Colonic mucosa (tissue), 4 donors: ENCODE results near the gene ACAA1. TPM values are rescaled to one million over a fixed set of nuclear protein-coding genes. Genes with fewer than 3 reads are reported as not detected.
"Not testable (repeated sequence)": the region's sequence is repeated elsewhere in the genome, so short reads cannot be mapped to it uniquely, and the experiment has no call there.

ENCODE experiments used
- DNase-seq: peaks from one replicate; pipeline ENCODE4 v3.0.0-alpha.2; 2020
- H3K27ac ChIP-seq: fragments of 200-600 bp; one replicate; pipeline ENCODE4 v1.8.0; 2021
- H3K27me3 ChIP-seq: fragments of 200-600 bp; one replicate; pipeline ENCODE4 v1.8.0; 2021
- H3K36me3 ChIP-seq: fragments of 200-600 bp; one replicate; pipeline ENCODE4 v1.8.0; 2021
- H3K4me1 ChIP-seq: fragments of 200-600 bp; one replicate; pipeline ENCODE4 v1.8.0; 2021; ENCODE audit warnings: mild to moderate bottlenecking
- H3K4me3 ChIP-seq: fragments of 200-600 bp; one replicate; pipeline ENCODE4 v1.8.0; 2021
- H3K9ac ChIP-seq, 2 donors: one replicate each; pipeline ENCODE4 v1.7.0; 2013; ENCODE audit warnings: control low read depth in 2 of 2, low read depth in 2 of 2, low read length in 2 of 2
- H3K9me3 ChIP-seq: fragments of 200-600 bp; one replicate; pipeline ENCODE4 v1.8.0; 2021
- intact Hi-C: fragments of 100-400 bp; cut with DNase I; formaldehyde crosslinking; loops from one replicate; pipeline ENCODE4 v1.14.1; 2022
- total RNA-seq, 2 donors: library from RNA; stranded (reverse); fragmentation: NEBNext Ultra II Directional in 1 of 2; extraction: Animal tissue kit (Norgen Biotek cat#: 25700) in 1 of 2; gene quantifications; one replicate each; pipeline ENCODE4 v1.2.1, GENCODE V29; 2021
- TF ChIP-seq, protein P1 (sequence below): fragments of 200-600 bp; IDR thresholded peaks from one replicate; pipeline ENCODE4 v1.8.0; 2022; ENCODE audit warnings: antibody characterized with exemption, mild to moderate bottlenecking
- donor health status: healthy.
- donor health status: DM: no; HTN: no; CAD: no.
- donor health status: DM: no; HTN: no; CAD: no.

Gene ACAA1
- total RNA-seq, 2 donors from 2014 or later = 135 to 167 TPM

DNA sequence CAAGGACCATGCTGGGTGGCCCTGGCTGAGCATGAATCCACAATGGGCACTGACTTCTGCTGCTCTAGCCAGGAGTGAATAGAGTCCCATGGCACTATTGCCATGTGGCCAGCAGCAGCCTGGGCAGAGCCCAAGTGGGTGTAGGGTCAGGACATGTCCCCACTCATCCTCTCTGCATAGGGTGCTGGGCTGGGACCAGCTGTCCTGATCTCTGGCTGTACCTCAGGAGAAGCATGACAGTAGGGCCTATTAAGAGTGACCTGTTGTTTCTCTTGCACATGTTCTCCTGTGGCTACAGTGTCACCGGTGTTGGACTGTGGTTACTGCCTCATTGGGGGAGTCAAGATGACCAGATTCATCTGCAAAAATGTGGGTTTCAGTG lies 51.0 kb downstream of the ACAA1 start:
- no peaks in the 10 kb centered on the region for H3K4me1 ChIP-seq
- TF ChIP-seq, protein P1, sequence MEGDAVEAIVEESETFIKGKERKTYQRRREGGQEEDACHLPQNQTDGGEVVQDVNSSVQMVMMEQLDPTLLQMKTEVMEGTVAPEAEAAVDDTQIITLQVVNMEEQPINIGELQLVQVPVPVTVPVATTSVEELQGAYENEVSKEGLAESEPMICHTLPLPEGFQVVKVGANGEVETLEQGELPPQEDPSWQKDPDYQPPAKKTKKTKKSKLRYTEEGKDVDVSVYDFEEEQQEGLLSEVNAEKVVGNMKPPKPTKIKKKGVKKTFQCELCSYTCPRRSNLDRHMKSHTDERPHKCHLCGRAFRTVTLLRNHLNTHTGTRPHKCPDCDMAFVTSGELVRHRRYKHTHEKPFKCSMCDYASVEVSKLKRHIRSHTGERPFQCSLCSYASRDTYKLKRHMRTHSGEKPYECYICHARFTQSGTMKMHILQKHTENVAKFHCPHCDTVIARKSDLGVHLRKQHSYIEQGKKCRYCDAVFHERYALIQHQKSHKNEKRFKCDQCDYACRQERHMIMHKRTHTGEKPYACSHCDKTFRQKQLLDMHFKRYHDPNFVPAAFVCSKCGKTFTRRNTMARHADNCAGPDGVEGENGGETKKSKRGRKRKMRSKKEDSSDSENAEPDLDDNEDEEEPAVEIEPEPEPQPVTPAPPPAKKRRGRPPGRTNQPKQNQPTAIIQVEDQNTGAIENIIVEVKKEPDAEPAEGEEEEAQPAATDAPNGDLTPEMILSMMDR = no peak
- no peak for DNase-seq
- no peak overlapping the region for H3K9ac ChIP-seq
- intact Hi-C loops = no loop called here
- H3K27me3 ChIP-seq = no peaks in the 10 kb centered on the region
- H3K9me3 ChIP-seq = no peaks in the 10 kb centered on the region
- H3K4me3 ChIP-seq = no peak overlapping the region
- H3K36me3 ChIP-seq = no peaks in the 10 kb centered on the region
- H3K27ac ChIP-seq = no peak overlapping the region

DNA sequence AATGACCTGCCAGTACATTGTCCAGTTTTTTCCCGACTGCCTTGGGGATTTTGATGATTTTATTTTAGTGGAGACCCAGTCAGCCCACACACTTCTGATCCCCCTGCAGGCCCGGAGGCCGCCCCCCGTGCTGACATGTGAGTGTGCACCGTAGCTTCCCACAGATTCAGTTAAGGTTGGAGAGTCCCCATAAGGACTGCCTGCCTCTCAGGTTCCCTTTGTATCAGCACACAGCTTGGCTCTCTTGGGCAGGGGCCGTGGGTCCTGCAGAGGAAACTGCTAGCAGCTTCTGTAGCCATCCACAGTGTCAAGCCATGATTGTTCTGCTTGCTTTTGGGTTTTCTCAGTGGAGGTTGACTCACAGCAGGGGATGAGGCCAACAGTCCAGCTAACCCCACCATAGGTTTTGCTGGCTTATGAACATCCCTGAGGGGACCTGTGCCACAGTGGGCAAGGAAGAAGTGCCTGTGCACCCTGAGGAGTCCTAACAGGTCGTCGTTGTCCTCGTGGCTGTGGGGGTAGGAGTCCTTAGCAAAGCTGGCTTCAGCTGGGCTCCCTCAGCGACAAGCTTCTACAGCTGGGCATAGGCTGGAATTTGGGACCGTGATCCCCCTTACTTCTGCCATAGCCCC lies 51.5 kb downstream of the ACAA1 start:
- intact Hi-C loops = no loop called here
- H3K27me3 ChIP-seq = no peaks in the 10 kb centered on the region
- H3K4me1 ChIP-seq = no peaks in the 10 kb centered on the region
- no peak for DNase-seq
- no peak overlapping the region for H3K27ac ChIP-seq
- no peaks in the 10 kb centered on the region for H3K36me3 ChIP-seq
- no peak overlapping the region for H3K4me3 ChIP-seq
- no peak overlapping the region for H3K9ac ChIP-seq
- TF ChIP-seq, protein P1 = no peak
- no peaks in the 10 kb centered on the region for H3K9me3 ChIP-seq

DNA sequence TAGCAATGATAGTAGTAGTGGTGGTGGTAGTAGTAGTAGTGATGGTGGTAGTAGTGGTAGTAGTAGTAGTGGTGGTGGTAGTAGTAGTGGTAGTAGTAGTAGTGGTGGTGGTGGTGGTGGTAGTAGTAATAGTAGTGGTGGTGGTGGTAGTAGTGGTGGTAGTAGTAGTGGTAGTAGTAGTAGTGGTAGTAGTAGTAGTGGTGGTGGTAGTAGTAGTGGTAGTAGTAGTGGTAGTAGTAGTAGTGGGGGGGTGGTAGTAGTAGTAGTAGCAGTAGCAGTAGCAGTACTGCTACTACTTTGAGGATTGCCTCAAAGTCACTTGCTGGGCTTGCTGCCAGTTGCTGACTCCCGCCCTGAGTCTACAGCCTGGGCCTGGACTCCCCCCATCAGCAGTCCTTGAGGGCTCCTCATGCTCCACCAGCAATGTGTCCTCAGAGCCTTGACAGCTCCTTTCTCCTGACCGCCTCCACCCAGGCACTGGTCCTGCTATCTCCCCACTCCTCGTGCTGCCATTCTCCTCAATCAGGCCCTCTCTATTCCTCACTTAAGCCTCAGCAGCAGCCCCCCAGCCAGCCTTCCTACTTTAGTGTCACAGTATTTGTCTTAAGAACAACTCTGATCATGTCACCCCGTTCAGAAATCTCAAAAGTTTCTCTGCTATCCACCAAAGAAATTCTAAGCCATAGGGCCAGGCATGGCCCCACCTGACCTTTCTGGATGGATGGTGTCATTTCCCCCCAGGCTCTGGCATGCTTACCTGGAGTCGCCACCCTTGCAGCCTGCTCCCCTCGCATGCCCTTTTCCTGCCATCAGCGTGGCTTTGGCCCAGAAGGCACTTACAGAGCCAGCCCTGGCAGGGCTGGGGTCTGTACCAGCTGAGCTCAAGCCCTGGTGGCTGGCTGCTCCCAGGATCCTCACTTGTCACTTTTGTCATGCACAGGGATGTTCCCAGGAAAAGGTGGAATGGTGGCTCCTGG lies 52.3 kb downstream of the ACAA1 start:
- TF ChIP-seq, protein P1 = no peak
- no peaks in the 10 kb centered on the region for H3K4me1 ChIP-seq
- intact Hi-C loops = no loop called here
- H3K27ac ChIP-seq = no peak overlapping the region
- no peak overlapping the region for H3K4me3 ChIP-seq
- no peak overlapping the region for H3K9ac ChIP-seq
- H3K27me3 ChIP-seq = no peaks in the 10 kb centered on the region
- H3K36me3 ChIP-seq = no peaks in the 10 kb centered on the region
- DNase-seq = no peak
- no peaks in the 10 kb centered on the region for H3K9me3 ChIP-seq

DNA sequence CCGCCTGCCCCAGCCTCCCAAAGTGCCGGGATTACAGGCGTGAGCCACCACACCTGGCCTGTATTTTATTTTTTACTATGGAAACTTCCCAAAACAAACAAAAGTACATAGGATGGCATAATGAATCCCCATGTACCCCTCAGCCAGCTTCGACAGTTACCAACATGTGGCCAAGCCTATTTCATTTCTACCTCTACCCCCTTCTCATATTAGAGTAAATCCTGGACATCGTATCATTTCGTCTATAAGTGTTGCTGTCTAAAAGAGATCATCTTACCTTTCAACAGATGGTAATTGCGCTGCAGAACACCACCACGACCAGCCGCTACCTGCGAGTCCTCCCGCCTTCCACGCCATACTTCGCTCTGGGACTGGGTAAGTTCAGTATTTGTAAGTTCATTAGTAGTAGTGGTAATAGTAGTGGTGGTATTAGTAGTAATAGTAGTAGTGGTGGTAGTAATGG lies 53.0 kb downstream of the ACAA1 start:
- Histone ChIP-seq H3K27me3 (no peaks in the 10 kb centered on the region), H3K9ac (no peak overlapping the region), H3K9me3 (no peaks in the 10 kb centered on the region), H3K4me3 (no peak overlapping the region), H3K4me1 (no peaks in the 10 kb centered on the region), H3K27ac (no peak overlapping the region), H3K36me3 (no peaks in the 10 kb centered on the region)
- DNase-seq = no peak
- intact Hi-C loops = no loop called here
- TF ChIP-seq, protein P1 = no peak

- H3K36me3 ChIP-seq, DNase-seq, H3K27ac ChIP-seq, H3K4me1 ChIP-seq, H3K9me3 ChIP-seq, H3K4me3 ChIP-seq, H3K9ac ChIP-seq, intact Hi-C loops, H3K27me3 ChIP-seq: not testable (repeated sequence)
Observed at GRCh38 chr3:38083254-38083653, 53.7 kb downstream of the ACAA1 start.

GRCh38 chr3:38082296-38082695 lies 54.6 kb downstream of the ACAA1 start:
- H3K36me3 ChIP-seq, H3K4me3 ChIP-seq, H3K9ac ChIP-seq, intact Hi-C loops, H3K27ac ChIP-seq, H3K9me3 ChIP-seq, H3K4me1 ChIP-seq, DNase-seq, H3K27me3 ChIP-seq: not testable (repeated sequence)

DNA sequence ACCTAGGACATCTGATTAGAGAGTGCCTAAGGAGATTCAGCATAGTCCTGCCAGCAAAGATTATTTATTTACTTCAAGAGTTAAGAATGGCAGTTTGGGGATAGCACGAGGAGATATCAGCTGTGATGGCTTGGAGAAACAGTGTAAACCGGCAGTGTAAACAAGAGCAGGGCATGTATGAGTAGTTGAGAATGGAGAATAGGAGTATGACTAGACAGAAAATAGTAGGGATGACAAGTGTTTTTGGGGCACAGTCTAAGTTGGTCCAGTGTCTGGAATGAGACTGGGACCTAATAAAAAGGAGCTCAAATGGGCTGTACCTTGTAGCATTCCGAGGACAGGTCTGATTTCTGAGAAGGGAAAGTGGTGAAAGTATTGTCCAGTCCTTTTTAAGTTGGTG lies 59.9 kb downstream of the ACAA1 start:
- H3K4me1 ChIP-seq, H3K9ac ChIP-seq, DNase-seq, H3K36me3 ChIP-seq, H3K9me3 ChIP-seq, H3K27ac ChIP-seq, H3K4me3 ChIP-seq, H3K27me3 ChIP-seq, intact Hi-C loops: not testable (repeated sequence)
